GM10266 (cell line): Measurements from ENCODE around the gene IL25.
"Not testable (repeated sequence)": the region's sequence is repeated elsewhere in the genome, so short reads cannot be mapped to it uniquely, and the experiment has no call there.

Experiments
- DNase-seq: peaks from one replicate; pipeline ENCODE4 v3.0.0; 2012; ENCODE audit errors: extremely low spot score
- CTCF ChIP-seq: IDR thresholded peaks from 2 replicates; pipeline ENCODE4 v1.5.1; 2012; ENCODE audit warnings: mild to moderate bottlenecking, low read depth; ENCODE audit not compliant: control insufficient read depth, insufficient read depth; ENCODE audit errors: missing control alignments

Gene IL25

GRCh38 chr14:23396781-23397407 is 24.3 kb downstream of the IL25 start:
- no peak for TF ChIP-seq CTCF
- DNase-seq = no peak

- DNase-seq = no peak
- no peak for TF ChIP-seq CTCF
Observed at GRCh38 chr14:23398348-23398747, 25.7 kb downstream of the IL25 start.

- no peak for TF ChIP-seq CTCF
- no peak for DNase-seq
Observed at GRCh38 chr14:23399136-23399535, 26.5 kb downstream of the IL25 start.

- no peak for TF ChIP-seq CTCF
- DNase-seq = no peak
Observed at GRCh38 chr14:23399591-23399990, 27.0 kb downstream of the IL25 start.

GRCh38 chr14:23400496-23401149 is 28.0 kb downstream of the IL25 start:
- not testable (repeated sequence) for DNase-seq

GRCh38 chr14:23401291-23401690 is 28.7 kb downstream of the IL25 start:
- DNase-seq = no peak
- no peak for TF ChIP-seq CTCF

- TF ChIP-seq CTCF = no peak
- no peak for DNase-seq
Observed at GRCh38 chr14:23402296-23403138, 29.9 kb downstream of the IL25 start.
